Dedifferentiated amniotic fluid mesenchymal stem cell (primary cell): ENCODE data around the gene MAPK7.

ENCODE experiments used
- DNase-seq: peaks from one replicate; pipeline ENCODE4 v3.0.0-alpha.2; 2016; ENCODE audit errors: extremely low spot score

MAPK7 gene

GRCh38 chr17:19378416-19379360 lies at the start of gene MAPK7:
MAPK7 (plus strand) TSS chr17:19378498; CDS start chr17:19378901, 403 bp downstream.
- DNase-seq, result no peak

- no peak for DNase-seq
Observed at GRCh38 chr17:19329136-19329535, 49.2 kb upstream of the MAPK7 start.

- no peak for DNase-seq
Observed at GRCh38 chr17:19329839-19330238, 48.5 kb upstream of the MAPK7 start.

- DNase-seq, result no peak
Observed at GRCh38 chr17:19330271-19330670, 48.0 kb upstream of the MAPK7 start.

- peak; percentile 82 for DNase-seq
Observed at GRCh38 chr17:19331134-19331533, 47.2 kb upstream of the MAPK7 start.

- no peak for DNase-seq
Observed at GRCh38 chr17:19331543-19332245, 46.6 kb upstream of the MAPK7 start.

- no peak for DNase-seq
Observed at GRCh38 chr17:19332371-19333131, 45.7 kb upstream of the MAPK7 start.

GRCh38 chr17:19333132-19333440 lies 45.2 kb upstream of the MAPK7 start:
- no peak for DNase-seq

- no peak for DNase-seq
Observed at GRCh38 chr17:19333736-19334290, 44.5 kb upstream of the MAPK7 start.

GRCh38 chr17:19334331-19334730 lies 44.0 kb upstream of the MAPK7 start:
- no peak for DNase-seq

GRCh38 chr17:19335951-19336631 lies 42.2 kb upstream of the MAPK7 start:
- no peak for DNase-seq

GRCh38 chr17:19336938-19337711 lies 41.2 kb upstream of the MAPK7 start:
- DNase-seq, result no peak

- DNase-seq, result no peak
Observed at GRCh38 chr17:19337712-19338023, 40.6 kb upstream of the MAPK7 start.

GRCh38 chr17:19338031-19338990 lies 40.0 kb upstream of the MAPK7 start:
- no peak for DNase-seq

GRCh38 chr17:19339341-19339815 lies 38.9 kb upstream of the MAPK7 start:
- no peak for DNase-seq

- DNase-seq, result no peak
Observed at GRCh38 chr17:19341211-19341631, 37.1 kb upstream of the MAPK7 start.

GRCh38 chr17:19341641-19342610 lies 36.4 kb upstream of the MAPK7 start:
- DNase-seq, result no peak

GRCh38 chr17:19342611-19343255 lies 35.6 kb upstream of the MAPK7 start:
- DNase-seq, result no peak
